ENCODE results near the gene PHTF1. TPM values are rescaled to one million over a fixed set of nuclear protein-coding genes. Genes with fewer than 3 reads are reported as not detected.

Gene PHTF1
- total and polyA plus RNA-seq, 8 donors = 20.0 to 36.1 (median 22.9) TPM

GRCh38 chr1:113714606-113715269, 44.5 kb downstream of the PHTF1 start:
- H3K27me3 ChIP-seq = no peaks in the 10 kb centered on the region
- ATAC-seq (no peak), DNase-seq (peak in 1 of 4 donors; percentile 4)
- H3K27ac ChIP-seq = no peak overlapping the region
- peaks cover 0 to 85% of the 10 kb centered on the region in 2 donors for H3K36me3 ChIP-seq
- no peak overlapping the region for H3K4me3 ChIP-seq
- H3K4me1 ChIP-seq = no peaks in the 10 kb centered on the region
- peaks cover 0 to 10% of the 10 kb centered on the region in 2 donors for H3K9me3 ChIP-seq
- intact Hi-C loops (cut with DNase I) = no loop called here
- TF ChIP-seq CTCF (IDR thresholded peaks at IDR 0.05) = no peak

- no peak for DNase-seq
- Histone ChIP-seq H3K36me3 (peaks cover 0 to 47% of the 10 kb centered on the region in 2 donors), H3K9me3 (no peaks in the 10 kb centered on the region), H3K4me1 (no peaks in the 10 kb centered on the region), H3K4me3 (no peak overlapping the region), H3K27me3 (no peaks in the 10 kb centered on the region), H3K27ac (no peak overlapping the region)
- intact Hi-C loops (cut with DNase I) = no loop called here
- no peak for ATAC-seq
- TF ChIP-seq CTCF (IDR thresholded peaks at IDR 0.05) = no peak
Measured at GRCh38 chr1:113701429-113701828, 57.9 kb downstream of the PHTF1 start.

- ATAC-seq (no peak), DNase-seq (no peak)
- Histone ChIP-seq H3K27me3 (no peaks in the 10 kb centered on the region), H3K27ac (no peak overlapping the region), H3K4me1 (no peaks in the 10 kb centered on the region), H3K36me3 (peaks cover 0 to 60% of the 10 kb centered on the region in 2 donors), H3K9me3 (peaks cover 0 to 24% of the 10 kb centered on the region in 2 donors), H3K4me3 (no peak overlapping the region)
- TF ChIP-seq CTCF (IDR thresholded peaks at IDR 0.05) = no peak
- intact Hi-C loops (cut with DNase I) = no loop called here
Measured at GRCh38 chr1:113694910-113695309, 64.4 kb downstream of the PHTF1 start.

- intact Hi-C loops (cut with DNase I) = no loop called here
- no peak for TF ChIP-seq CTCF (IDR thresholded peaks at IDR 0.05)
- H3K9me3 ChIP-seq = peaks cover 0 to 24% of the 10 kb centered on the region in 2 donors
- ATAC-seq (no peak), DNase-seq (no peak)
- no peak overlapping the region for H3K4me3 ChIP-seq
- no peaks in the 10 kb centered on the region for H3K4me1 ChIP-seq
- no peaks in the 10 kb centered on the region for H3K27me3 ChIP-seq
- peaks cover 0 to 49% of the 10 kb centered on the region in 2 donors for H3K36me3 ChIP-seq
- H3K27ac ChIP-seq = no peak overlapping the region
Measured at GRCh38 chr1:113692824-113693431, 66.4 kb downstream of the PHTF1 start.

- no peak for TF ChIP-seq CTCF (IDR thresholded peaks at IDR 0.05)
- intact Hi-C loops (cut with DNase I) = no loop called here
Measured at GRCh38 chr1:113692342-113692741, 66.9 kb downstream of the PHTF1 start.

More at GRCh38 chr1:113692342-113692741, 66.9 kb downstream of the PHTF1 start:
- H3K9me3 ChIP-seq = peaks cover 0 to 24% of the 10 kb centered on the region in 2 donors
- ATAC-seq (no peak), DNase-seq (no peak)
- H3K4me3 ChIP-seq = no peak overlapping the region
- no peaks in the 10 kb centered on the region for H3K4me1 ChIP-seq
- H3K27ac ChIP-seq = no peak overlapping the region
- H3K27me3 ChIP-seq = no peaks in the 10 kb centered on the region
- H3K36me3 ChIP-seq = peaks cover 0 to 43% of the 10 kb centered on the region in 2 donors
